ENCODE results near the gene RAPGEF1.

GRCh38 chr9:131744720-131745201 lies 4.9 kb upstream of the RAPGEF1 start:
- TF ChIP-seq CTCF (IDR thresholded peaks at IDR 0.05; ENCODE audit: low read length), result no peak
- TF ChIP-seq EZH2phosphoT487 (IDR thresholded peaks at IDR 0.05; ENCODE audit: low read length), result no peak
